GM21786 (cell line): ENCODE results near the gene DNMT3A.

Experiments used
- ATAC-seq: cut with Tn5 transposase; IDR thresholded peaks from one replicate; pipeline ENCODE4 v1.9.1; 2021; ENCODE audit not compliant: unreplicated experiment

DNMT3A gene

GRCh38 chr2:25262288-25262687 is 79.4 kb downstream of the DNMT3A start:
- no peak for ATAC-seq

DNA sequence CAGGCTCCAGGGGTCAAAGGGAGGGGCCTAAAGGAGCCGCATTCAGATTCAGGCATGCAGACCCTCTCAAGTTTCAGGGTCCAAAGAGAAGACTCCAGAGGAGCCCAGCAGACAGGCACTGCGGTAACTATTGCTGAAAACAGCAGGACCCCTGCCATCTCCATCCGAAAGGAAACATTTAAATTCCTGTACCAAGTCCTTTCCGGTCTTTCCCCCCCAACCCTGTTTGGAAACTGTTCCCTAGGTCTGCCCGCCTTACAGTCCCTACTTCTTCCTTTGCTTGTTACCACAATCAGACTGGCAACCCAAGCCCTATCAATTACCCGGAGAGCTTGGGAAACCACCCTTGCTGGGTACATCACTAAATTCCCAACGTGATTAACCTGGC is 82.0 kb downstream of the DNMT3A start:
- ATAC-seq: no peak

DNA sequence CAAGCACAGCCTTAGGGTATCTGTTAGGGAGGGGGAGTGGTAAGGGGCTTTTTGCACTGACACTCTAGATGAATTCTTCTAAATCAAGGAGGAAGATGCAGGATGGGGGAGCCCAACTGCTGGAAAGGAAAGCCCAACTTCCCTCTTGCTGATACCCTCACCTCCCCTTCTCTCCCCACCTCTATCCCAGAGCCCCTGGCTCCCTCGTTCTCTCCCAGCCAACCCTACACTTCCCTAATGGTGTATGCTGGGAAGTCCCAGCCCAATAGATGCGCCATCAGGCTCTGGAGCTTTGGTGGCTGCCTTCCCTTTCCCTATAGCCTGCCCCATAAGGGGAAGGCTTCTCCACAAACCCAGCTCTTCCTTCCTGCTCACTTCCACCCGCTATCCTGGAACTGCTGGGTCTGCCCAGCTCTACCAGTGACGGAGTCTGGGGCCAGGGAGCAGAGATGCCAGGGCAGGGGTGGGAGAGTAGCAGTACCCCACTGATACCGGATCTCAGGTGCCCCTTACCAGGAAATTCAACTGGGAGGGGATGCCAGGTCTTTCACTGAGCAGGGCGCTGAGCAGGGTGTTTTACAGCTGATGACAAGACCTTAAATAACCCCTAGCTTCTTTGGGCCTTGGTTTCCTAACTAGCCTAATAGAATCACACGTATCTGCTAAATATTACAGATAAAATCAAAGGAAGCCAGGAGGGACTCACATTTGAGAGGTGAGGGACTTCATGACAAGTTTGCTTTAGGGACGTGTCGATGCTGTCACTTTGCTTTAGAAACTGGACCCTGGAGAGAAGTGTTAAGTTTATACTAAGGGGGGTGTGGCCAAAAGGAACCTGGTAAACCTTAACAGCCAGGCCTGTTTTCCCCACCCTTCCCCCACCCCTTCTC is 82.6 kb downstream of the DNMT3A start:
- ATAC-seq: no peak

DNA sequence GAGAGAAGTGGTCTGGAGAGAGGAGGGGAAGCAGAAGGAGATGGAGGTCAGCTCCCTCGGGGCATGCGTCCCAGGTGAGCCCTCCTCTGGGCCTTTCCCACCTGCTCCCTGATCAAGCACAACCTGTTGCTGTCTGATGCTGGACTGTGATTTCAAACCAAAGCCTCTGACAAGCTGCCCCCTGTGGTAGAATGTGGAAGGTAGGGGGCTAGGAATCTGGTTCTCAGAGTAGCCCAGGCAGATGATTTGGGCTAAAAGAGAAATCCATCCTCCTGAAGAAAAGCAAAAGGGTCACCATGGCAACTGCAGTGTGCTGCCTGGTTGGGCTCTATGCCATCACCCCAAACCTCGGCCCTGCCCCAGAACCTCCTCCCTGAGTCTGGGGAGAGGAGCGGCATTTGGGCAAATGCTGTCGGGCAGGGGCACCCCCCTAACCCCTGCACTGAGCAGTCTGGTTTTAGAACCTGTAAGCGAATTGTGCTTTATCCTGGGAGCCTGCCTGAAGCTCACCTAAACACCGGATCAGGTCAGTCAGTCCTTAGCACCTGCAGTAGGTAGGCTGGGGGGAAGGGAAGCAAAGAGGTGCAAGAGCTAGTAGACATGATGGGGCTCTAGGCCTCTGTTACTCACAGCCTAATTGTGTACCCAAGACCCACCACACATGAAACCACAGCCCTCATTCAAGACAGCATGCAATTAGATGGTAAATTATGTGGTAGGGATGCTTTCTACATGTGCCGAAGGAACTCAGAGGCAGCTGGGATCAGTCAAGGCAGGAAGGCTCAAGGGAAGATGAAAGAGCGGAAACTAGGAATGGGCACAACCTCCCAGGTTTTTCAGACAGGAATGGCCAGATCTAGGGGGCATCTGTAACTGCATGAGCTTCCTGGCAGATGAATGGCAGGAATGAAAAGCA is 83.5 kb downstream of the DNMT3A start:
- no peak for ATAC-seq

DNA sequence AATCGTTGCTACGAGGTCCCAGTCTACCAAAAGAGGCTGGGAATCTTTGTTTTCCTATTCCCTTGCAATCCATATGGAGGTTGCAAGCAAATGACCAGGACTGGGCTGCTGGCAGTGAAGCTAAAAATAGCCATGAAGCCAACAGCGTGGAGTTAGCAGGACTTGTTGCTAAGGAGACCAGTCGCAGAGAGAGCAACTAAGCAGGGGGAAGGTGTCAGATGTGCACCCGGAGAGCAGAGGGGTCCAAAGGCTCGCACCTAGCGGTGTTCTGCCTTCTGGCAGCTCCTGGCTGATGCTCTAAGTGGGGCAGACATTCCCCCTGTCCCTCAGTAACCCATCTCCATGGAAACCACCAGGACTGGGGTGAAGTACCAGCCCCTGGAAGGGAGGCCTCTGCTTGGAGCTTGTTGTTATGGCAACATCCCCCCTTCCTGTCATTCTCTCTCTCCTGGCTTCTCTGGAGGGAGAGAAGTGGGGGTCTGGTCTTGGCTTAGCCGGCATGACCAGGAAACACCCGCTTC is 84.6 kb downstream of the DNMT3A start:
- ATAC-seq: no peak

DNA sequence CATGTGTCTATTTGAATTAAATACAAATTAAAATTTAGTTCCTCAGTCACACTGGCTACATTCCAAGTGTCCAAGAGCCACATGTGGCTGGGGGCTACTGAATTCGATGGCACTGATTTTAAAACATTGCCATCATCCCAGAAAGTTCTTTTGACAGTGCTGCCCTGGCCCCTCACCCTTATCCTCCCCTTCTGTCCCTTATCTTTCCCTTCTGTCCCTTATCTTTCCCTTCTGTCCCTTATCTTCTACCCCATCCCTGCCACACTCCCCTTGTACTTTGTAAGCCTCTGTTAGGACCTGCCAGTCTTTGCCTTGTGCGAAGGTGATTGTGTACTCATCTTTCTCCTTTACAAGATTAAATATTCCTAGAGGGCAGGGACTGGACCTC is 85.2 kb downstream of the DNMT3A start:
- ATAC-seq: no peak

DNA sequence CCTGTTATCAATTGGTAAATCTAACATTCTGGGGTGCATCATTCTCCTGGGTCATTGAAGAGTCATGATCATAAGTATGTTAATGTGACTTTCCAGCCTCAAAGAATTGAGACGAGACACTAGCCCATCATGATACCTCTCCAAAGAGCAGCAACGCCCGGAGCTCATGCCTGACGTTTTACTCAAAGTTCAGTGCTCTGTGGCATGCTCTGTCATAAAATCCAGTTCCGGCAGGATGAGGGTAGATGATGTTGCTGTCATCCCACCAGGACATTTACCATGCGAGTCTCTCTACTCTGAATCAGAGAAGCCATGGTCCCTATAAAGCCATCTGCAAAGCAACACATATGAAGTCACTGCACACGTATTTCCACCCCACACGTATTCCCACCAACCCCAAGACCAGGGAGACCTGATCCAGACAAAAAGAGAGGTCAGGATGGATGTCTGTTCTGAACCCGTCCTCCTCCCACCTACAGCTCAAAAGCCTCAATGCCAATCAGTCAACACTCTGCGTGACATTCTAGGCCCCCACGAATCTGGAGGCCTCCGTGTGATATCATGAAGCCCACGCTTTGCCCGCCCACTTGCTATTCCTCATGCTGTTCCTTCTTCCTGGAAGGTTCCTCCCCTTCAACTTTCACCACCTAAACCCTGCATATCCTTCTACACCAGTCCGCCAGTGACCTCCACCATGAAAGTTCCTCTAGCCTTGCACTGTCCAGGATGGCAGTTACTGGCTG is 85.8 kb downstream of the DNMT3A start:
- no peak for ATAC-seq

DNA sequence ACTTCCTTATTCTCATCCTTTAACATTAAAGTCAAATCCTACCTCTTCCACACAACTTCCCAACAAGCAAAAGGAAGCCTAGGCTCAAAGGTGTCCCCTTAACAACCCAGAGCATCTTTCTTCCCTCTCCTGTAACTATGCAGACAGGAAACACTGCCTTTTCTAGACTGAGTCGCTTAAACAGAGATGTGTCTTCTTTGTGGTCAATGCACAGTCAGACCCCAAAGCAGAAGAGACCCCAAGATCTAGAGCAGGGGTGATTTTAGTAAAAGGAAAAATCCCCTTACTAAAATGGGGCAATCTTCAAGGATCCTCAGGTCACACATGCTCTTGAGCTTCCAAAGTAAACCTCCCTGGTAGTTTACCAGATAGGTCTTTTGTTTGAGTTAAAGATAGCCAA is 86.8 kb downstream of the DNMT3A start:
- ATAC-seq: no peak

GRCh38 chr2:25253153-25253626 is 88.5 kb downstream of the DNMT3A start:
- ATAC-seq: no peak

DNA sequence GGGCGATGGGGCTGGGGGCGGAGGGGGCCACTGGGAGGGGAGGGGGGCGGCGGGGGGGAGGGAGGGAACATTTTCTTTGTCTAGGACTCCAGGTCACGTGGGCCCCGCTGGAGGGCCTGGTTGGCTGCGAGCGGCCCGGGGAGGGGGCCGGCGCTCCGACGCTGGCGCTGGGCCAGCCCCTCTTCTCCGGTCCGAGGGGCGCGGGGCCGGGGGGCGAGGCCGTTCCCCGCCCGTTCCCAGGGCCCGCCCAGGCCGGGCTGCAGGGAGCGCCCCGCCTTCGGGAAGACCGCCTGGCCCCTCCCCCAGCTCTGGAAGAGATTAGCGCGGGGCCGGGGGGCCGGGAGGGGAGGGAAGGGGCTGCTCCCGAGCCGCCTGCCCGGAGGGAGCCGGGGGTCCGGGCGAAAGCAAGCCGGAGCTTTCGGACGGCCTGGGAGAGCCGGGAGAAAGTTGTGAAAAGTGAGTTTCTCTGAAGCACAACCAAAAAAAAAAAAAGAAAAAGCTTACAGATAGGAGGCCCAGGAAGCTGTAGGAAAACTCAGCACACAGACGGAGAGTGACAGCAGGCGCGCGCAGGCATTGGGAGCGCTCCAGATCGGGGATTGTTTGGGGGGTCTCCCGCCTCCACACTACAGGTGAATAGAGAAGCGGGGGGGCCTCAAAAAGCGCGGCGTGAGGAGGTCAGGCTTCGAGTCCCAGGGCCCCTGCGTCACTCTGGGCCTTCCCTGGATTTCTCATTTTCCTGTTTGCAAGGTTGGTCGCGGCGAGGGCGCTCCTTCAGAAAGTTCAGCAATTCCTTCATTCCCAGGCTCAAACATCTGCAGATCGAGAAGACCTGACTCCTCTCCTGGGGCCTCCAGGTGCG is 89.2 kb downstream of the DNMT3A start:
- ATAC-seq: no peak

DNA sequence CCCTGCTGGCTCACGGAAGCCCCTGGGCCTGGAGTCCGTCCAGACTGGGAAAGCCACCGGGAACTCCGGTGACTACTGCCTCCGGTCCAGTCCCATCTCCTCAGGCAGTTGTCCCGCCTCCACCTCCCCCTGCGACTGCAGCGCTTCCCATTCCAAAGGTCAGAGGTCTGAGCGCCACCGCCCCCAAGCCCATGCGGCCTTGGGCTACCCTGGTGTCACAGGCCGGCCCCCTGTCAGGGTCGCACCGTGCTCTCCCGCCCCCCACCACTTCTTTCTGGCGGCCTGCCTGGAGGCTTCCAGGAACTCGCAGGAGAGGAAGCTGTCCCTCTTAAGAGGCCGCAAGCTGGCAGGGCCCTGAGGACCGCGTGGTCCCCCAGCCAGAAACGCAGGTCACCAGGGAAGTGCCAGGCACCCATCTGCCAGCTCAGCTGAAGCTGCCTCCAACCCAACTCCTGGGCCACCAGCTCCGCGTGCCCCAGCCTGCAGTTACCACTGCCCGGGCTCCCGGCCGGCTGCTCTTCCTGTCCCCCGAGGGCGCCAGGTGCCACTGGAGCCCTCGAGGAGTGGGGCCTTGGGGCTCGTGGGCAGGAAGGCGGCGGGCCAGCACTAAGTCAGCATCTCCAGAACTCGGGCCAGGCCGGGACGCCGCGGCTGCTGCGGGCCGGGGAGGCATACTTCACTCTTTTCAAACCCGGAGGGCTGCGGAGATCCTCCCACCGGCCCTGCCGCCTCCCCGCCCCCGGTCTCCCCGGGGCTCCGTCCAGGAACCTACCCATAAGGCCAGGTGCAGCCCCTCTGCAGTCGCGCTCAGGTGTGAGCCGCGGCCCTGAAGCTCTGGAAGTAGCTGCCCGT is 90.1 kb downstream of the DNMT3A start:
- ATAC-seq: no peak

- ATAC-seq: no peak
Observed at GRCh38 chr2:25251071-25251421, 90.7 kb downstream of the DNMT3A start.

DNA sequence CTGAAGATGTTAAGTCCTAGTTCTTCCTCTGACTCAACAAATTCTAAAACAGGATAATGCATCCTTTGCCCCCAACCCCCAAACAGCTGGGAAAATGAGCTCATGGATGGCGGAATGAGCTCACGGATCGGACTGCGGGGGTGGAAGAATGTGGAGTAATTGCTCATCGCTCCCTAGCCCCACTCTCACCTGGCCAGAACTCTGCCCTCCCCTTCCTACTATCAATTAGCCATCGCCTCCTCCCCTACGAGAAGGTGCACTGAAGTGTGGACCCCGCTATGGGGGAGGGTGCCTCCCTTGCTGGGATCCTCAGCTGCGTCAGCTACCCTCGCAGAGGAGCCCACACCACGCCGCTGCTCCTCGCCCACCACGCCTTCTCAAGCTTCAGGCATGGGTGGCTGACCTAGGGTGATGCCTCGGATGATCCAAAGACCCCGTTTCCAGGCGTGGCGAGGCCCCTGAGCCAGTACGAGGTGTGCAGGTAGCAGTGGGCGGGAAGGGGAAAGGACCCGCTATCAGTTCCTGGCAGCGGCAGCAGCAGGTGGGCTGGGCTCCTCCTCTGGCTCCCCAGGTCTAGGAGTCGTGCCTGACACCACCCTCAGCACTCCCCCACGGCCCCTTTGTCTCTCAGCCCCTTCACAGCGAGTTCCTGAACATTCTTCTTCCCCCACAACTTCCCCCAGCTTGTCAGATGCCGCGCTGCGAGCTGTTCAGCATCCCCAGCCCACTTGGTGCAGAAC is 91.2 kb downstream of the DNMT3A start:
- no peak for ATAC-seq

DNA sequence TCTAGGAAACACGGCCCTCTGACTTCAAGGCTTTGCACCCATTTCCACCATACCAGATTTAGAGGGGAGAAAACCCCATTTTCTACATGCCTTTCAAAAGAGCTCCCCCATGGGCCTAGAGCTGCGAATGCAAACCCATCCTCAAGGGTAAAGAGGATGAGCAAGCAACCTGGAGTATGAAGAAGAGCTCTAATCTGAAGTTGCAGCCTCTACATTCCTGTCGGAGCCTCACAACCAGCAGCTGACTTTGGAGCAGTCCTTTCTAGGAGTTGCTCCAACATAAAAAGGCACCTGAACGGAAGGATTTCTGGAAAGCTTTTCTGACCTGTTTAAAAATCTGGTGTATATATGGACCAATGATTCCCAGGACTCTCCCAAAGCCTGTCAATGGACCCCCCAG is 91.9 kb downstream of the DNMT3A start:
- no peak for ATAC-seq

DNA sequence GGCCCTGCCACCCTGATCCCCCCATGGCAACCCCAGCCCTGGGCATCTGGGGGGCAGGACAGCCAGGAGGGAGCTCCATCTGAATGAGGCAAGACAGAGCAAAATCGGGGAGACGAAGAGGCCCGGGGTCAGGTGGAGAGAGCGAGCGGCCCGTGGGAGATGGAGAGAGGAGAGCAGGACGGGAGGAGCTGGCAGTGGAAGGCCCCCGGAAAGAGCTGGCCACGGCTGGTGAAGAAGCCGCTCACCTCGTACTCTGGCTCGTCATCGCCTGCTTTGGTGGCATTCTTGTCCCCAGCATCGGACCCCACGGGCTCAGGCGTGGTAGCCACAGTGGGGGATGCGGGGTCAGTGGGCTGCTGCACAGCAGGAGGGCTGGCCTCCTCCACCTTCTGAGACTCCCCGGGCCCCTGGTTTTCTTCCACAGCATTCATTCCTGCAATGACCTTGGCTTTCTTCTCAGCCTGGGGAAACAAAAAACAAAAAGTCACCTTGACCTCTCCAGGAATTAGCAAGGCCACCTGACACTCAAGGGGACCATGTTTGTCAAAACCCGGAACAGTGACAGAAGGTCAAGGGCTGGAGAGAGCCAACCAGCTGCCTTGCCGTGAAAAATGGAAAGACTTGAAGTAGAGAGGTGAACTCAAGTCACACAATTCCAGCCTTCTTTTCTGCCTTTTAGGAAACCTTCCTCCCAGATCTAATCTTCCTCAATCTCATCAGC is 93.8 kb downstream of the DNMT3A start:
- no peak for ATAC-seq

- ATAC-seq: no peak
Observed at GRCh38 chr2:25246558-25247290, 95.0 kb downstream of the DNMT3A start.

DNA sequence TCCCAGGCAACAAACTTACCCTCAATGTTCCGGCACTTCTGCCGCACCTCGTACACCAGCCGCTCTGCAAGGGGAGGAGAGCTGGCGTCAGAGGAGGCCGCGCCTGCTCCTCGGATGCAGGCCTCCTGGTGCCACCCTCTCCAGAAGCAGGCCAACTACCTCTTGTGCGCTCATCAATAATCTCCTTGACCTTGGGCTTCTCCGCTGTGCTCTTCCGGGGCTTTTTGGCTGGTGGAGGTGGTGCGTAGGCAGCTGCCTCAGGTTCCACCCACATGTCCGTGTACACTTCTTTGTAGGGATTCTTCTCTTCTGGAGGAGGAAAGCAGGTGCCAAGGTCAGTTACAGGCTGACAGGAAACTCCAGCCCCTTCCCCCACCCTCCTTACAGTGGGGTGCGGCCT is 95.7 kb downstream of the DNMT3A start:
- ATAC-seq: no peak
